ENCODE results near the gene BAHD1. TPM values are rescaled to one million over a fixed set of nuclear protein-coding genes. Genes with fewer than 3 reads are reported as not detected.

The BAHD1 gene
- total RNA-seq, 1 experiment from 2014 or later, result 10.3 TPM

DNA sequence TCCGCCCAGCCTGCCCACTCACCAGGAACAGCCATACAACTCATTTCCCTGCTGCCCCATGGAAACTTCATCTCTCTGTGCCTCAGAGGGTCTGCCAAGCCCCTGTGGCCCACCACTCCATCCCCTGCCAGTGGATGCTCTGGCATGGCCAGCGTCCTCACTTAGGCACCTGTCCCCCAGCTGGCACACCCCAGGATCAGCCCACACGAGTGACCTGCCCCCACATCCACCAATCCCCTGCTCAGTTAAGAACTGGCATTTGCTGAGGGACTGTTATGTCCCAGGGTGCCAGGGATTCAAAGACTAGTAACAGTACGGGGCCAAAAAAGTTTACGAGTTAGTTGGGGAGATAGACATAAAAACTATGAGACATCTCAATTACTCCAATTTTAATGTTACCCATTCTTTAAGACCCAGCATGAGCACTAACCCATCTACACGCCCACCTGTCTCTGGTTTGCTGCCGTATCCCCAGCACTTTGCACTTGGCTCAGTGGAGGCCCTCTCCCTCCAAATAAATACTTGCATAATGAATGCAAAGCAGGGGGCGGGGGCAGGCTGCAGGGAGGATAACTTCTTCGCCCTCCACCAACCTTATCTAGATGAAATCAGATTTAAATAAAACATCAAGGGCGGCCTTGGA is 11.6 kb upstream of the BAHD1 start:
- no peak for DNase-seq
- Histone ChIP-seq H3K9me2 (replicated peaks; ENCODE audit: insufficient read depth, low read length) (no peaks in the 10 kb centered on the region), H3K4me1 (ENCODE audit: low read length) (no peaks in the 10 kb centered on the region), H4K20me1 (ENCODE audit: insufficient read depth, low read depth, low read length) (no peaks in the 10 kb centered on the region), H3K9me3 (ENCODE audit: low read length) (no peaks in the 10 kb centered on the region), H3K4me2 (ENCODE audit: low read depth, low read length, poor library complexity, severe bottlenecking) (no peak overlapping the region), H3K36me3 (ENCODE audit: insufficient read depth, low read length) (no peaks in the 10 kb centered on the region), H3K27me3 (ENCODE audit: low read length) (no peaks in the 10 kb centered on the region), H3K79me2 (ENCODE audit: low read length) (no peaks in the 10 kb centered on the region), H3K9ac (ENCODE audit: low read length) (no peak overlapping the region), H2AFZ (ENCODE audit: low read length) (no peak overlapping the region), H3K4me3 (ENCODE audit: low read length) (no peak overlapping the region), H3K27ac (ENCODE audit: low read length) (no peak overlapping the region)

DNA sequence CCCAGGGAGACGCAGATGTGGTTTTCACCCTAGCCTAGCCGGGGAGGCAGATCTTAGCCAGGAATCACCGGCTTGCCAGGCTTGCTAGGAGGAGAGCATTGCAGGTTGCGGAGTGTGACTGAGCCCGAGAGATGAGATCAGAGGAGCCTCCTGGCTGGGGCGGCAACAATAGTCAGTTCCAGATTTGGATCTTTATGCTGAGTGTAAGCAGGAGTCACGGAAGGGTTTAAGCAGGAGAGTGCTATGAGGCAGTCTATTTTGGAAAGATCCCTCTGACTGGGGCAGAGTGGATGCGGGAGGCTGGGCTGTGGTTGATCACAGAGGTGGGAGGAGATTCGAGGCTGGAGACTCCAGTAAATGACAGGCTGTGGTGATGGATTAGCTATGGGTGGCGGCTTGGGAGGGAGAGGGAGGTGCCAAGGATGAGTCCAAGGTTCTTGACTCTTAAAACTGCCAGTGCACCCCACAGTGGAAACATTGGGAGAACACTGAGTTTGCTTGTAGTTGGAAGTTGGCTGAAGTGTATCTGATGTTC is 10.4 kb upstream of the BAHD1 start:
- no peak for DNase-seq
- H3K4me1 ChIP-seq (ENCODE audit: low read length), result no peaks in the 10 kb centered on the region
- no peak overlapping the region for H3K4me3 ChIP-seq (ENCODE audit: low read length)
- no peak overlapping the region for H3K27ac ChIP-seq (ENCODE audit: low read length)
- H3K4me2 ChIP-seq (ENCODE audit: low read depth, low read length, poor library complexity, severe bottlenecking), result no peak overlapping the region
- no peaks in the 10 kb centered on the region for H3K9me3 ChIP-seq (ENCODE audit: low read length)
- no peaks in the 10 kb centered on the region for H3K36me3 ChIP-seq (ENCODE audit: insufficient read depth, low read length)
- H2AFZ ChIP-seq (ENCODE audit: low read length), result no peak overlapping the region
- H3K27me3 ChIP-seq (ENCODE audit: low read length), result no peaks in the 10 kb centered on the region
- no peak overlapping the region for H3K9ac ChIP-seq (ENCODE audit: low read length)
- no peaks in the 10 kb centered on the region for H3K79me2 ChIP-seq (ENCODE audit: low read length)
- H4K20me1 ChIP-seq (ENCODE audit: insufficient read depth, low read depth, low read length), result no peaks in the 10 kb centered on the region
- H3K9me2 ChIP-seq (replicated peaks; ENCODE audit: insufficient read depth, low read length), result no peaks in the 10 kb centered on the region

DNA sequence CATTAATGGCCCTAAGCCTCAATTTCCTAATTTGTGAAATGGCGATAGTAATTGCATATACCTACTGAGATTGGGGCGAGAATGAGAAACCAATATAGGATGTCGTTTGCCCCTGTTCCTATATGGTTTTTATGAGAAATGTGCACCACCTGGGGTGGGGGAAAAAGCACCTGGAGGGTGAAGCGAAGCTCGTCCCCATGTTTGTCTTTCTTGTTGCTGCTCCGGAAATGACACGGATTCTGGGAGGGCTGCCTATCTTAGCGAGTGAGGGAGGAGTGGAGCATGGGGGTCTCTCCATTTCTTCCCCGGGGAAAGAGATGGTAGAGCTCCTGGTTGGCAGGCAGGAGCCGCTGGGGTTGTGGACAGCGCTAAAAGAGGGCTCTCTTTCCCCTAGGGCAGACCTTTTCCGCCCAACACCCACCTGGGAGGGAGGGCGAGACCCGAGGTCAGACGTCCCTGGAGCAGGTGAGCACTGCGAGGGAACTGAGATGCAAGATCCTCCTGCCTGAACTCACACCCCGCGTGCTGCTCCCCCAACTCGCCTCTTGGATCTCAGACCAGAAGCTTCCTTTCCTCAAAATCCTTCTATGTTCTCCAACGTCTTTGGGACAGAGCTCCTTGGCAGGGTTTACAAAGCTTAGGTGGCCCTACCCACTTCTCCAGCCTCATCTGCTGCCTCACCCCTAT is 5.6 kb upstream of the BAHD1 start:
- Histone ChIP-seq H3K9ac (ENCODE audit: low read length) (no peak overlapping the region), H3K79me2 (ENCODE audit: low read length) (no peaks in the 10 kb centered on the region), H4K20me1 (ENCODE audit: insufficient read depth, low read depth, low read length) (no peaks in the 10 kb centered on the region), H3K9me2 (replicated peaks; ENCODE audit: insufficient read depth, low read length) (no peaks in the 10 kb centered on the region), H3K27ac (ENCODE audit: low read length) (no peak overlapping the region), H2AFZ (ENCODE audit: low read length) (no peak overlapping the region), H3K4me3 (ENCODE audit: low read length) (no peak overlapping the region), H3K4me1 (ENCODE audit: low read length) (peaks cover 26% of the 10 kb centered on the region), H3K27me3 (ENCODE audit: low read length) (no peaks in the 10 kb centered on the region), H3K4me2 (ENCODE audit: low read depth, low read length, poor library complexity, severe bottlenecking) (no peak overlapping the region), H3K36me3 (ENCODE audit: insufficient read depth, low read length) (no peaks in the 10 kb centered on the region), H3K9me3 (ENCODE audit: low read length) (no peaks in the 10 kb centered on the region)
- DNase-seq, result no peak

GRCh38 chr15:40435710-40436089 is 5.1 kb upstream of the BAHD1 start:
- H2AFZ ChIP-seq (ENCODE audit: low read length), result no peak overlapping the region
- no peak overlapping the region for H3K4me3 ChIP-seq (ENCODE audit: low read length)
- no peak overlapping the region for H3K27ac ChIP-seq (ENCODE audit: low read length)
- no peaks in the 10 kb centered on the region for H3K9me2 ChIP-seq (replicated peaks; ENCODE audit: insufficient read depth, low read length)
- H3K79me2 ChIP-seq (ENCODE audit: low read length), result no peaks in the 10 kb centered on the region
- H3K27me3 ChIP-seq (ENCODE audit: low read length), result no peaks in the 10 kb centered on the region
- no peak overlapping the region for H3K4me2 ChIP-seq (ENCODE audit: low read depth, low read length, poor library complexity, severe bottlenecking)
- no peaks in the 10 kb centered on the region for H3K9me3 ChIP-seq (ENCODE audit: low read length)
- H4K20me1 ChIP-seq (ENCODE audit: insufficient read depth, low read depth, low read length), result no peaks in the 10 kb centered on the region
- H3K36me3 ChIP-seq (ENCODE audit: insufficient read depth, low read length), result no peaks in the 10 kb centered on the region
- no peak overlapping the region for H3K9ac ChIP-seq (ENCODE audit: low read length)
- DNase-seq, result no peak
- peaks cover 30% of the 10 kb centered on the region for H3K4me1 ChIP-seq (ENCODE audit: low read length)

DNA sequence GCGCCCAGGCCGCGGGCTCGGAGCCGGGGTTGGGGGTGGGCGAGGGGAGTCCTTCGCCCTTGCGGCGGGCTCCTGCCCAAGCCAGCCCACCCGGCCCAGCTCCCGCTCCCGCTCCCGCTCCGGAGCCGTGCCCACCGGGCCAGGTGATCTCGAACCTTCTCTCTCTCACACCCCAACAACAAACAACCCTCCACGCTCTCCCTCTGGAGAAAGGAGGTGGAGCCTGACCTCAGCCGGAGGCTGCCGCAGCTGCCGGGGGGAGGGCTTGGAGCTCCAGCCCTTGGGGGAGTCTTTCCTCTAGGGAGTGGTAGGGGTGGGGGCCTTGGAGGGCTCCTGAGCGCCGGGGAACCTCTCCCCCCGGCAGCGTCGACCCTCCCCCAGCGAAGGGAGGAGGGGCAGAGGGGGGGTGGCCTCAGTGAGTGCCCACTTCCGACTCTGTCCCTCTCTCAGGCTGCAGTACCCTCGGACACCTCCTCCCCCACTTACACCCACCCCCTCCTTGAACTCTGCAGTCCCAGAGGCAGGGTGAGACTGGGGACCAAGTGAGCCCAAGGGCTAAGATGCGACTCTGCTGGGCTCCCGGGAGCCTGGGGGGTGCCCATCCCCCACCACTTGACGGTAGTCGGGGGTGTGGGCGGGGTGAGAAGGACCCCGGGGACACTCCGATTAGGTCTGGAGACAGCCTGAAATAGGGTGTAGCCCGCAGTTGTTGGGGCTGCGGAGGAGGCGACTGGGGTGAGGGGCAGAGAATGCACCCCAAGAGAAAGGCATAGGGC is 4.4 kb upstream of the BAHD1 start:
- no peak overlapping the region for H3K27ac ChIP-seq (ENCODE audit: low read length)
- 0 out of 2 replicates have a peak overlapping the region, but pooled peaks have one; percentile 0 for H3K4me3 ChIP-seq (ENCODE audit: low read length)
- H3K79me2 ChIP-seq (ENCODE audit: low read length), result no peaks in the 10 kb centered on the region
- no peaks in the 10 kb centered on the region for H3K9me3 ChIP-seq (ENCODE audit: low read length)
- peaks cover 30% of the 10 kb centered on the region for H3K4me1 ChIP-seq (ENCODE audit: low read length)
- H3K9ac ChIP-seq (ENCODE audit: low read length), result peak overlapping the region; percentile 27; the same call in 1 of the 2 replicates
- no peaks in the 10 kb centered on the region for H3K36me3 ChIP-seq (ENCODE audit: insufficient read depth, low read length)
- H4K20me1 ChIP-seq (ENCODE audit: insufficient read depth, low read depth, low read length), result no peaks in the 10 kb centered on the region
- H2AFZ ChIP-seq (ENCODE audit: low read length), result no peak overlapping the region
- DNase-seq, result peak; percentile 44
- no peaks in the 10 kb centered on the region for H3K27me3 ChIP-seq (ENCODE audit: low read length)
- H3K4me2 ChIP-seq (ENCODE audit: low read depth, low read length, poor library complexity, severe bottlenecking), result peak overlapping the region; percentile 21
- no peaks in the 10 kb centered on the region for H3K9me2 ChIP-seq (replicated peaks; ENCODE audit: insufficient read depth, low read length)

DNA sequence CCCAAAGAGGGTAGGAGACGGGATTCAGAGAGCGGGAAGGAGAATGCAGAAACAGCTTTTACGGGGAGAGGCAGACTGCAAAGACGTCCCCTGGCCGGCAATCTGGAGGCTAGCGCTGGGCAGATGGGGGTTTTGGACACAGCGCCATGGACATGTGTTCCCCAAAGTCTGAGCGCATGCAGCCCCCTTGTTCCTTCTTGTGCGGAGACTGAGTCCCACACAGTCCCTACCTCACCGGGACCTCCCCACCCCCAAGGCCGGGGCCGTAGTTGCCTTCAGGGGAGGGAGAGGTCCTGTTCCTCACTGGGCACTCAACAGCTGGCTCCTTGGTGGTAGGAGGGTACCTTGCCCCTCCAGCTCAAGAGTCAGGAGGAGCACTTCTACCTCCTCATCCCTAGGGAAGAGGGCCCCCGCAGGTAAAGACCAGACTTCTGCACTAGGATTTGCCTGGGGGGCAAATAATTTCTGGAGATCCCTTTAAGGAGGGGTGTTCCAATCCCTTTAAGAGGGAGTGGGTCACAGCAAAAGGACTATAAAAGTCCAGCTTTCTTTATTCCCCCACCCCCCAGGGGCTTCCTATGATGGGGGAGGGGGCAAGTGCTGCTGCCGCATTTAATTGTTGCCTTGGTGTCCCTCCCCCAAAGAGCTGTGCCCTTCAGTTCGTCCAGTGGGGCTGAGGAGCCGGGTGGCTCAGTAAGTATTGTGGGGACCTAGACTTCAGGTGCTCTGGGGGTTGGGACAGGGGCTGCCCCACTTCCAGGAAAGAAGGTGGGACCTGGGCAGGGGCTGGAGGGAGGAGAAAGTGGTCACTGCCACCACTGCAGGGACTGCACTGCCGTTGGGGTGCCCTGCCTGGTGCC is 3.6 kb upstream of the BAHD1 start:
- Histone ChIP-seq H3K4me1 (ENCODE audit: low read length) (peaks cover 33% of the 10 kb centered on the region), H3K9me2 (replicated peaks; ENCODE audit: insufficient read depth, low read length) (no peaks in the 10 kb centered on the region), H4K20me1 (ENCODE audit: insufficient read depth, low read depth, low read length) (peaks cover 5% of the 10 kb centered on the region), H3K4me2 (ENCODE audit: low read depth, low read length, poor library complexity, severe bottlenecking) (peak overlapping the region; percentile 21), H3K27ac (ENCODE audit: low read length) (no peak overlapping the region), H2AFZ (ENCODE audit: low read length) (no peak overlapping the region), H3K79me2 (ENCODE audit: low read length) (no peaks in the 10 kb centered on the region), H3K9me3 (ENCODE audit: low read length) (no peaks in the 10 kb centered on the region), H3K36me3 (ENCODE audit: insufficient read depth, low read length) (no peaks in the 10 kb centered on the region), H3K9ac (ENCODE audit: low read length) (peak overlapping the region; percentile 27; the same call in 1 of the 2 replicates), H3K27me3 (ENCODE audit: low read length) (no peaks in the 10 kb centered on the region), H3K4me3 (ENCODE audit: low read length) (0 out of 2 replicates have a peak overlapping the region, but pooled peaks have one; percentile 0)
- no peak for DNase-seq

DNA sequence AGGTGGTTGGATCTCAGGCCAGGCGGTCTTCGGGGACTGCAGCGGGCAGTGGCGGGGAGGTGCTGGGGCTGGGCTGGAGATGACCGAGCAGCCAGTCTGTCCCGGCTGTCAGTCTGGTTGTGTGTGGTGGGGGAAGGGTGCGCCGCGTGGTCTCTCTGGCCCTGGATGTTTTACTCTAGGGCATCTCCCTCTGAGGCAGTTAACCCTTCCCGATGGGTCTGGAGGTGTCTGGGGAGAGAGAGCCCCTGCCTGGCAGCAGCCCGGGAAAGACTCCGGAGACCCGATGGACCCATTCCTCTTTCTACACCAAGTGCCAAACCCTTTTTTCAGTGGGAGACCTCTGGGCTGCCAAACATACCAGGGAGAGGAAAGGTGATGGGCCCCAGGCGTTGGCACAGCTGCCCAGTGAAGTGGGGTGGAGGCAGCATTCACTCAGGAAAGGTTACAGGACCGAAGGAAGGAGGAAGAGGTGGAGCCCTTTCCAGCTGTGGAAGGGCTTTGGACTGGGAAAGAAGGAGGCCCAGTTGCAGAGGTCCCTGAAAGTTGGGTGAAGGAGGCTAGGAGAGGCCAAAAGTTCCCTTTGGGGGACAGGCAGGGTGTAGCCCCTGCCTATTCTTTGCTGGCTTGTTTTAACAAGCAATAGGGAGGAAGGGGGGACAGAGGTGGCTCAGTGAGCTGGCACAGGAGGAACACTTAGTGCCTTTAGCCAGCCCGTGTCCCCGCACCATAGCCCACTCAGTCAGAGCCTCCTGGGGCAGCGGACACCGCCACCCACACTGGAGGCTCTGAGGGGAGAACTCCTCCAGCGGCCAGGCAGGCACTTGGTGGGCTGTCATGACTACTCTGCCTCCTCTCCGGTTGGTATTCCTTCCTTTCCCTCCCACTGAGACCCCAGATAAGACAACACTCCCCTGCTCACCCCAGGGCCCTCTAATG is 2.7 kb upstream of the BAHD1 start:
- Histone ChIP-seq H2AFZ (ENCODE audit: low read length) (no peak overlapping the region), H3K27me3 (ENCODE audit: low read length) (no peaks in the 10 kb centered on the region), H3K4me1 (ENCODE audit: low read length) (peaks cover 42% of the 10 kb centered on the region), H3K9me2 (replicated peaks; ENCODE audit: insufficient read depth, low read length) (no peaks in the 10 kb centered on the region), H4K20me1 (ENCODE audit: insufficient read depth, low read depth, low read length) (peaks cover 14% of the 10 kb centered on the region), H3K27ac (ENCODE audit: low read length) (no peak overlapping the region), H3K9ac (ENCODE audit: low read length) (no peak overlapping the region), H3K4me3 (ENCODE audit: low read length) (no peak overlapping the region), H3K79me2 (ENCODE audit: low read length) (peaks cover 7% of the 10 kb centered on the region), H3K4me2 (ENCODE audit: low read depth, low read length, poor library complexity, severe bottlenecking) (no peak overlapping the region), H3K9me3 (ENCODE audit: low read length) (no peaks in the 10 kb centered on the region), H3K36me3 (ENCODE audit: insufficient read depth, low read length) (no peaks in the 10 kb centered on the region)
- no peak for DNase-seq
